ENCODE measurements around the gene ARHGEF7. TPM values are rescaled to one million over a fixed set of nuclear protein-coding genes. Genes with fewer than 3 reads are reported as not detected.

Gene ARHGEF7
- total RNA-seq, 3 donors from 2014 or later (not counting 1 experiment from before 2014, with no cell fraction given), result 99.9 to 135 (median 105) TPM

- Mint-ChIP-seq H3K9me3 (no peaks in the 10 kb centered on the region), H3K27ac (no peak overlapping the region), H3K27me3 (ENCODE audit: low read depth in 2 of 2) (no peaks in the 10 kb centered on the region), H3K36me3 (peaks cover 9% of the 10 kb centered on the region), H3K4me1 (peaks cover 42 to 43% of the 10 kb centered on the region in 2 donors), H3K4me3 (no peak overlapping the region)
- H3K9me3 ChIP-seq (ENCODE audit: control insufficient read depth, insufficient read depth, low read length), result no peaks in the 10 kb centered on the region
- no peak overlapping the region for H3K27ac ChIP-seq (ENCODE audit: low read length)
- H3K4me3 ChIP-seq (ENCODE audit: low read length), result no peak overlapping the region
- no peak for TF ChIP-seq CTCF (IDR thresholded peaks at IDR 0.05)
- H3K27me3 ChIP-seq (ENCODE audit: control insufficient read depth, insufficient read depth, low read length), result no peaks in the 10 kb centered on the region
- 100% methylated on average over 3 of the region's 3 CpGs for WGBS (ENCODE audit: insufficient coverage)
- peaks cover 3% of the 10 kb centered on the region for H3K4me1 ChIP-seq (ENCODE audit: control insufficient read depth, insufficient read depth, low read length)
- DNase-seq (no peak), ATAC-seq (no peak)
- peaks cover 6% of the 10 kb centered on the region for H3K36me3 ChIP-seq (ENCODE audit: control insufficient read depth, insufficient read depth, low read length)
- intact Hi-C loops (cut with micrococcal nuclease), result no loop called here
These were observed 44.5 kb downstream of the ARHGEF7 start for GRCh38 chr13:111159362-111160320.

- peaks cover 9% of the 10 kb centered on the region for H3K36me3 Mint-ChIP-seq
- DNase-seq, result no peak
- no peak overlapping the region for H3K27ac ChIP-seq (ENCODE audit: low read length)
These were observed 45.5 kb downstream of the ARHGEF7 start for GRCh38 chr13:111160648-111161047.

GRCh38 chr13:111161601-111162600, 46.8 kb downstream of the ARHGEF7 start:
- Mint-ChIP-seq H3K9me3 (no peaks in the 10 kb centered on the region), H3K27me3 (ENCODE audit: low read depth in 2 of 2) (no peaks in the 10 kb centered on the region), H3K27ac (no peak overlapping the region), H3K36me3 (peaks cover 9% of the 10 kb centered on the region), H3K4me1 (peaks cover 51 to 52% of the 10 kb centered on the region in 2 donors), H3K4me3 (no peak overlapping the region)
- no peak for TF ChIP-seq CTCF (IDR thresholded peaks at IDR 0.05)
- WGBS (ENCODE audit: insufficient coverage), result 89% methylated on average over 3 of the region's 5 CpGs
- Histone ChIP-seq H3K4me3 (ENCODE audit: low read length) (no peak overlapping the region), H3K9me3 (ENCODE audit: control insufficient read depth, insufficient read depth, low read length) (no peaks in the 10 kb centered on the region), H3K36me3 (ENCODE audit: control insufficient read depth, insufficient read depth, low read length) (peaks cover 10% of the 10 kb centered on the region), H3K27me3 (ENCODE audit: control insufficient read depth, insufficient read depth, low read length) (no peaks in the 10 kb centered on the region), H3K27ac (ENCODE audit: low read length) (no peak overlapping the region), H3K4me1 (ENCODE audit: control insufficient read depth, insufficient read depth, low read length) (peaks cover 12% of the 10 kb centered on the region)
- intact Hi-C loops (cut with micrococcal nuclease), result no loop called here
- ATAC-seq, result no peak
- DNase-seq, result no peak

More at GRCh38 chr13:111160648-111161047, 45.5 kb downstream of the ARHGEF7 start:
- Mint-ChIP-seq H3K27me3 (ENCODE audit: low read depth in 2 of 2) (no peaks in the 10 kb centered on the region), H3K9me3 (no peaks in the 10 kb centered on the region), H3K27ac (no peak overlapping the region), H3K4me1 (peaks cover 45 to 46% of the 10 kb centered on the region in 2 donors), H3K4me3 (no peak overlapping the region)
- 100% methylated on average over 3 of the region's 3 CpGs for WGBS (ENCODE audit: insufficient coverage)
- Histone ChIP-seq H3K36me3 (ENCODE audit: control insufficient read depth, insufficient read depth, low read length) (peaks cover 10% of the 10 kb centered on the region), H3K4me1 (ENCODE audit: control insufficient read depth, insufficient read depth, low read length) (no peaks in the 10 kb centered on the region), H3K4me3 (ENCODE audit: low read length) (no peak overlapping the region), H3K27me3 (ENCODE audit: control insufficient read depth, insufficient read depth, low read length) (no peaks in the 10 kb centered on the region), H3K9me3 (ENCODE audit: control insufficient read depth, insufficient read depth, low read length) (no peaks in the 10 kb centered on the region)
- TF ChIP-seq CTCF (IDR thresholded peaks at IDR 0.05), result no peak
- intact Hi-C loops (cut with micrococcal nuclease), result no loop called here
- ATAC-seq, result no peak

Data from natural killer cell (primary cell).